NT2/D1 (cell line): Measurements from ENCODE around the gene PTPRF.

Experiments used
- DNase-seq: peaks from one replicate; pipeline ENCODE4 v3.0.0-alpha.2; 2011; ENCODE audit warnings: low read depth, low spot score
- H3K27me3 ChIP-seq: 2 replicates; pipeline ENCODE4 v1.6.0; 2011; ENCODE audit warnings: mild to moderate bottlenecking; ENCODE audit not compliant: insufficient read length, insufficient read depth
- H3K36me3 ChIP-seq: 2 replicates; pipeline ENCODE4 v1.6.1; 2011; ENCODE audit warnings: mild to moderate bottlenecking, low read length, mixed read lengths; ENCODE audit not compliant: insufficient read depth, insufficient read length
- H3K4me1 ChIP-seq: 2 replicates; pipeline ENCODE4 v1.5.1; 2011; ENCODE audit not compliant: insufficient read depth, insufficient read length
- H3K4me3 ChIP-seq: 2 replicates; pipeline ENCODE4 v1.5.1; 2011; ENCODE audit warnings: low read depth; ENCODE audit not compliant: insufficient read length
- H3K9ac ChIP-seq: 2 replicates; pipeline ENCODE4 v1.6.0; 2011; ENCODE audit warnings: low read depth; ENCODE audit not compliant: insufficient read length
- H3K9me3 ChIP-seq: 2 replicates; pipeline ENCODE4 v1.5.1; 2011; ENCODE audit warnings: mild to moderate bottlenecking, low read length; ENCODE audit not compliant: insufficient read depth
- SUZ12 ChIP-seq: IDR thresholded peaks from 2 replicates; pipeline ENCODE4 v1.6.1; 2011; ENCODE audit not compliant: insufficient read length, insufficient read depth; ENCODE audit errors: extremely low read depth
- YY1 ChIP-seq: IDR thresholded peaks from 2 replicates; pipeline ENCODE4 v1.6.1; 2011; ENCODE audit not compliant: insufficient read length, insufficient read depth
- ZNF274 ChIP-seq: IDR thresholded peaks from 2 replicates; pipeline ENCODE4 v1.6.1; 2011; ENCODE audit warnings: mild to moderate bottlenecking, low read depth, low read length

Gene PTPRF

DNA sequence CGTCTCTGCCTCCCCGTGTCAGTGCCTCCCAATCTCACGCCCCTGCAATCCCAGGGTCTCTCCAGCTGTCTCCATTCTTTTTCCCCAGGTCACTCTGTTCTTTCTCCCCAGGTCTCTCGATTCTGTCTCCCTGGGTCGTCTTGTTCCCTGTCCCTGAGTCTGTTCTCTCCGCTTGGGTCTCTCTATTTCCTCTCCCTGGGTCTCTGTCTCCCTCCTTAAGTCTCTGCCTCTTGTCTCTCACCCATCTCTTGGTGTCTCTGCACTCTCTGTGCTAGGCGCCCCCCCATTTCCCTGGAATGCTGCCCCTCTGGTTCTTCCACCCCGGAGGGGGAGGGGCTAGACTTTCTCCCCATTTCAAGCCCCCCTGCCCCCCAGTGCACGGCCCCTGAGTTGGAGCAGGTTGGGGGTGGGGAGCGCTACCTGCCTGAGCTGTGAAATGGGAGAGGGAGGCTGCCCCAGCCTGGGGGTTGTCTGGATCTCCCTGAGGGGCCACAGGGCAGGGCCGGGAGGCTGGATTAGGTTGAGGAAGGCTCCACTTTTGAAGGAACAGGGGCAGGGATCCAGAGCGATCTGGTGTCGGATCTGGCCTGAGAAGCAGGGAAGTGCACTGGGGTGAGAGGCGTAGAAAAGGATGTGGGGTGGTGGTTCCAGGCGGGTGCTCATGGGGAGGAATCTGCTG lies 1.4 kb downstream of the PTPRF start:
- TF ChIP-seq SUZ12 (no peak), YY1 (no peak)
- Histone ChIP-seq H3K36me3 (peaks cover 21% of the 10 kb centered on the region), H3K4me1 (peaks cover 10% of the 10 kb centered on the region), H3K27me3 (peaks cover 9% of the 10 kb centered on the region), H3K9ac (peak overlapping the region; percentile 83), H3K9me3 (no peaks in the 10 kb centered on the region), H3K4me3 (peak overlapping the region; percentile 79)
- DNase-seq, result no peak

DNA sequence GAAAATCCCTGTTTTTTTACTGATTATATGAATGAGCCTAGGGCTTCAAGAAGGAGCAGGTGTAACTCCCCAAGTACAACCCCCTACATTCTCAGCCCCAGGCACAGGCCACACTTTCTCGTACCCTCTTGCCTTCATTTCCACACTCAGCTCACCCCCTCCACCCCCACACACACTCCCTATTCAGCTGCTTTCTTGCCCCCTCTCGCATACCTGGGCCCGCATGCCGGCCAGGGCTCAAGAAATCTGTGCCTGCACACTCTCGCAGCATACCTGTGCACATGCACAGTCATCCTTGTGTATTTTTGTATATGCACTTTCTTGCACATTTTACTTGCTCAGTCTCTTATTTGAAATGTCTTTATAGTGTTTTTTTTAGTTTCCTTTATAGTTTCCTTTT lies 2.0 kb downstream of the PTPRF start:
- TF ChIP-seq ZNF274 (no peak), SUZ12 (no peak), YY1 (no peak)
- H3K4me3 ChIP-seq, result peak overlapping the region; percentile 79
- no peaks in the 10 kb centered on the region for H3K9me3 ChIP-seq
- H3K9ac ChIP-seq, result peak overlapping the region; percentile 83
- no peak for DNase-seq
- H3K36me3 ChIP-seq, result peaks cover 27% of the 10 kb centered on the region
- peaks cover 9% of the 10 kb centered on the region for H3K27me3 ChIP-seq
- H3K4me1 ChIP-seq, result peaks cover 10% of the 10 kb centered on the region

DNA sequence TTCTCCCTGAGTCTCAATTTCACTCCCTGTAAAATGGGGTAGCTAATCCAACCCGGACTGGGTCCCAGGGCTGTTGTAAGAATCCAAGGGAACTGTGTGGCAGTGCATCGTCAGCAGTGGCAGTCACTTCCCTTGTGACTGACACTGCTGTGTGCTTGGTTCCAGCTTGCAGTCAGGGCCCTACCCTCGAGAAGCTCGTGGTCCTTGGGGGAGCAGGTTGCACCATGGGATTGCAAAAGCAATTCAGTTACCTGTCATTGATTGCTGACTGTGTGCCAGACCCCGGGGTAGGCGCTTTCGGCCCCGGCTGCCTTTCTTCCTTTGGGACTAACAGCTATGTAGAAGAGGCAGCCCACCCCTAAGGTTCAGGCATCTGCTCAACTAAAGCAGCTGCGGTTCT lies 2.9 kb downstream of the PTPRF start:
- Histone ChIP-seq H3K27me3 (peaks cover 9% of the 10 kb centered on the region), H3K36me3 (peaks cover 35% of the 10 kb centered on the region), H3K4me1 (peaks cover 11% of the 10 kb centered on the region), H3K9ac (no peak overlapping the region), H3K4me3 (no peak overlapping the region), H3K9me3 (no peaks in the 10 kb centered on the region)
- no peak for DNase-seq
- TF ChIP-seq ZNF274 (no peak), SUZ12 (no peak), YY1 (no peak)

DNA sequence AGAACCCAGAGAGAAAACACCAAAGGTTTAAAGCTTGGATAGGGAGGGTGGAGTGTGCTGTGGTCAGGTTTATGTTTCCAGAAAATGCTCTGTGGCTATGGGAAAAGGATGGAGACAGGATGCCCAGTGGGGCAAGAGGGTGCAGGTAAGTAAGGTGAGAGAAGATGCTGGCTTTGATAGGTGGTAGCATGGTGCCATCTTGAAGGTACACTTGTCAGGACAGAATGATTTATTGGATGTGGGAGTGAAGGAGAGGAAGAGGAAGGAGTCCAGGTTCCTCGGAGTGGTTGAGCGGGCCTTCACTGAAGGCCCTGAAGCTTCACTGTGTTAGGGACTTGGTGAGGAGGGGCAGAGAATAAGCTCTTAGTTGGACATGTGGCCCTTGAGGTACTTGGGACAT lies 3.6 kb downstream of the PTPRF start:
- Histone ChIP-seq H3K9ac (no peak overlapping the region), H3K4me3 (no peak overlapping the region), H3K9me3 (no peaks in the 10 kb centered on the region), H3K4me1 (peaks cover 10% of the 10 kb centered on the region), H3K36me3 (peaks cover 42% of the 10 kb centered on the region), H3K27me3 (peaks cover 9% of the 10 kb centered on the region)
- TF ChIP-seq YY1, result no peak
- no peak for TF ChIP-seq ZNF274
- DNase-seq, result no peak

DNA sequence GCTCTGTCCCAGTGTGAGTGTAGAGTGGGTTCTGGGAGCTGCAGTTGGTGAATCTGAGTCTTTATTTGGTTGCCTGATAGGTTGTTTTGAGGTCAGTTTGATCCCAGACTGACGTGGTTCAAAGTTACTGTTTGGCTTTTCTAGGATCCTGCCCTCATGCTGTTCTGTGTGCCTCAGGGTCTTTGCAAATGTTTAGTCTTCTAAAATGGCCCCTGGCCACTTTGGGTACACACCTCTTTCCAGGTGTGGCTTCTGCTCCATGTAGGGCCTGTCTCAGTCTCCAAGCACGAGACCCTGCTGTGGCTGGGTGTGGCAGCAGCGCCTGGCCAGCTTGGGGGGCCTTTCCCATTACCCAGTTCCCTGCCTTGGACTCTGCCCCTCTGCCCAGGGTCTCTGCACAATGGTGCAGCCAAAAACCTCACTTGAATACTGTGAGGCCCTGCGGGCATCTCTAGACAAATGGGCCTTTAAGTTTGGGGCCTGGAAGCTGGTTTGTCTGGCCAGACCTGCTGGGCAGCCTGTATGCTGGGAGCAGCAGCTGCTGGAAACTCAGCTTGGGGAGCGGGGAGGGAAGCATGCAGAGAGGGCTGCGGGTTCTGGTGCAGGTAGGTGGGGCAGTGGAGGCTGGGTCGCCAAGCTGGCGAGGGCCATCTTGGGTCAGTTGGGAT lies 5.6 kb downstream of the PTPRF start:
- H3K9ac ChIP-seq, result no peak overlapping the region
- peaks cover 59% of the 10 kb centered on the region for H3K36me3 ChIP-seq
- peaks cover 10% of the 10 kb centered on the region for H3K4me1 ChIP-seq
- H3K4me3 ChIP-seq, result no peak overlapping the region
- TF ChIP-seq YY1 (no peak), ZNF274 (no peak), SUZ12 (no peak)
- H3K9me3 ChIP-seq, result no peaks in the 10 kb centered on the region
- no peaks in the 10 kb centered on the region for H3K27me3 ChIP-seq
- no peak for DNase-seq

DNA sequence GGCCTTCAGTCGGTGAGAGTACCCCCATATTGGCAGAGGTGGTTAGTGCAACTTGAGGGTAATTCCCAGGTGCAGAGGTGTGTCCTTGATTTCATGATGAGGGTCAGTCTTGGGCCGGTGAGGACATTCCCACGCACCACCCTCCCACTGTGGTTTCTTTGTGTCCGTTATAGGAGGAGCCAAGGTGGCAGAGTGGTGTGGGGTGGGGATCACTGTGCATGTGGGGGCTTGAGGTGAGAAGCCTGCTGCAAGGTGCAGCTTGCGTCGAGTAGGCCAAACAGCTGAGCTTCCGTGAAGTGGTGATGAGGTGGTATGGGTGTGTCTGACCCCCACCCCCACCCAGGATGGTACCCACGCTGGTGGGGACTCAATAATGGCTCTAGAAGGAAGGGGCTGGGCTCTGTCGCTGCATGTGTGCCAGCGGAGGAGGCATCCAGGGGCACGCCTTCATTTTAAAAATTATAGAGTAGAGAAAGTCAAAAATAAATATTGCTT lies 6.2 kb downstream of the PTPRF start:
- Histone ChIP-seq H3K27me3 (no peaks in the 10 kb centered on the region), H3K4me3 (no peak overlapping the region), H3K36me3 (peaks cover 62% of the 10 kb centered on the region), H3K9ac (no peak overlapping the region), H3K4me1 (peaks cover 10% of the 10 kb centered on the region), H3K9me3 (no peaks in the 10 kb centered on the region)
- no peak for DNase-seq
- TF ChIP-seq ZNF274, result no peak
- TF ChIP-seq YY1, result no peak
- no peak for TF ChIP-seq SUZ12

DNA sequence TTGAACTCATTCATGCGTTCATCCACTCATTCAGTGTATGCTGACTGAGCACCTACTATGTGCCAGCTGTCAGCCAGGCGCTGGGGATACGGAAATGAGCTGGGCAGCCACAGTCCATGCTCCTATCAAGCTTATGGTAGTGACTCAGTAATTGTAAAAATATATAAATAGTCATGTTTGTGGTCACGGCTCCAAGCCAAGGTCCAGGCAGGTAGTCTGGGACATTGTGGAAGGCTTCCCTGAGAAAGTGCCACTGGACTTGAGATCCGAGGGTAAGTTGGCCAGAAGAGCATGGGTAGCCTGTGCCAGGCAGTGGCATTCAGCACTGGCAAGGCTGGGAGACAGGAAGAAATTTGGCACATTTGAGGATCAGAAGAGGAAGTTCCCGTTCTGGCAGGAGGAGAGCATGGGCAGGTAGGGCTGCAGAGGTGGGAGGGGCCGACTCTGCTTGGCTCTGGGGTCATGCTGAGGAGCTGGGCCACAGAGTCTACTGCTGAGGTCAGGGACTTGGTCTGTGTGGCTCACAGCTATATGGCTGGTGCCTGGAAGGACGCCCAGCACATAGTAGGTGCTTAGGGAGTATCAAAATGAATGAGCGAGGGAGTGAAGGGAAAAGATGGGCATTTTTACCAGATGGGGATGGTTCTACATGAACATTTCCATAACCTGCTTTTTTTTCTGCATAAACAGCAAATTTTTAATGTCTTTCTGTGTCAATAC lies 6.9 kb downstream of the PTPRF start:
- peaks cover 69% of the 10 kb centered on the region for H3K36me3 ChIP-seq
- H3K4me1 ChIP-seq, result peaks cover 10% of the 10 kb centered on the region
- H3K9me3 ChIP-seq, result no peaks in the 10 kb centered on the region
- TF ChIP-seq SUZ12 (no peak), ZNF274 (no peak), YY1 (no peak)
- no peaks in the 10 kb centered on the region for H3K27me3 ChIP-seq
- no peak for DNase-seq
- H3K4me3 ChIP-seq, result no peak overlapping the region
- H3K9ac ChIP-seq, result no peak overlapping the region
